Left renal cortex interstitium (tissue), 4 donors: ENCODE data around the gene METTL23. TPM values are rescaled to one million over a fixed set of nuclear protein-coding genes. Genes with fewer than 3 reads are reported as not detected.
A peak's percentile ranks its signal among the peaks of the same experiment; 100 is the strongest.

Source experiments
- DNase-seq, 4 donors: peaks; one replicate each; pipeline ENCODE4 v3.0.0-alpha.2; 2013; ENCODE audit warnings: low read depth in 4 of 4, low spot score in 2 of 4, missing footprints in 1 of 4
- polyA plus RNA-seq, 4 donors: library from polyadenylated mRNA; unstranded; fragments of 120-200 nt; gene quantifications; one replicate each; pipeline ENCODE4 v1.2.1, GENCODE V29; 2013; ENCODE audit not compliant: insufficient read length in 4 of 4

The METTL23 gene
- polyA plus RNA-seq: 10 to 100 TPM; 38.3 to 47.6 (median 40.0) TPM

GRCh38 chr17:76726776-76727718 lies at the start of gene METTL23:
Gene METTL23 (plus strand): TSS chr17:76726839. CDS start chr17:76729711, 2,872 bp downstream.
- DNase-seq: peak in 1 of 4 donors; percentile 68

GRCh38 chr17:76677406-76677805 lies 49.2 kb upstream of the METTL23 start:
- DNase-seq: no peak

GRCh38 chr17:76678330-76678729 lies 48.3 kb upstream of the METTL23 start:
- no peak for DNase-seq

GRCh38 chr17:76679239-76679638 lies 47.4 kb upstream of the METTL23 start:
- no peak for DNase-seq

- DNase-seq: no peak
Observed at GRCh38 chr17:76681222-76682137, 45.2 kb upstream of the METTL23 start.

GRCh38 chr17:76682296-76682695 lies 44.3 kb upstream of the METTL23 start:
- no peak for DNase-seq

- DNase-seq: no peak
Observed at GRCh38 chr17:76683011-76683755, 43.5 kb upstream of the METTL23 start.

GRCh38 chr17:76683921-76684745 lies 42.5 kb upstream of the METTL23 start:
- no peak for DNase-seq

GRCh38 chr17:76684756-76685155 lies 41.9 kb upstream of the METTL23 start:
- no peak for DNase-seq

- no peak for DNase-seq
Observed at GRCh38 chr17:76685366-76685765, 41.3 kb upstream of the METTL23 start.

- no peak for DNase-seq
Observed at GRCh38 chr17:76685846-76686245, 40.8 kb upstream of the METTL23 start.

GRCh38 chr17:76686538-76687297 lies 39.9 kb upstream of the METTL23 start:
- no peak for DNase-seq

GRCh38 chr17:76687298-76688164 lies 39.1 kb upstream of the METTL23 start:
- DNase-seq: no peak

- no peak for DNase-seq
Observed at GRCh38 chr17:76688165-76688622, 38.4 kb upstream of the METTL23 start.

- DNase-seq: no peak
Observed at GRCh38 chr17:76689859-76690258, 36.8 kb upstream of the METTL23 start.

- DNase-seq: no peak
Observed at GRCh38 chr17:76690596-76691280, 35.9 kb upstream of the METTL23 start.
